Neural cell (in vitro differentiated cells): Measurements from ENCODE around the gene AP2B1. TPM values are rescaled to one million over a fixed set of nuclear protein-coding genes. Genes with fewer than 3 reads are reported as not detected.

Experiments
- H2AFZ ChIP-seq: fragments of 200-600, 300-800 bp; sonication (generic), shearing (Covaris generic); 2 replicates; pipeline ENCODE4 v1.6.0; 2014; ENCODE audit warnings: low read depth, mild to moderate bottlenecking, antibody characterized with exemption, low read length, moderate library complexity
- H3F3A ChIP-seq: fragments of 200-600 bp; shearing (Covaris generic); 2 replicates; pipeline ENCODE4 v1.6.1; 2016; ENCODE audit warnings: mild to moderate bottlenecking, moderate library complexity, mixed read lengths, antibody characterized with exemption, low read length; ENCODE audit not compliant: insufficient read depth, poor library complexity, severe bottlenecking
- H3K27ac ChIP-seq: fragments of 200-600, 300-800 bp; sonication (generic), shearing (Covaris generic); 2 replicates; pipeline ENCODE4 v1.5.1; 2014; ENCODE audit warnings: mild to moderate bottlenecking, low read length, moderate library complexity
- H3K27me3 ChIP-seq: fragments of 300-800, 200-600 bp; sonication (generic), shearing (Covaris generic); 2 replicates; pipeline ENCODE4 v1.6.0; 2014; ENCODE audit warnings: mild to moderate bottlenecking, low read depth, low read length, moderate library complexity; ENCODE audit not compliant: insufficient read depth
- H3K36me3 ChIP-seq: fragments of 300-800, 200-600 bp; sonication (generic), shearing (Covaris generic); 2 replicates; pipeline ENCODE4 v1.5.1; 2014; ENCODE audit warnings: mild to moderate bottlenecking, antibody characterized with exemption, low read length, moderate library complexity; ENCODE audit not compliant: insufficient read depth
- H3K4me2 ChIP-seq: fragments of 300-800, 200-600 bp; sonication (generic), shearing (Covaris generic); 2 replicates; pipeline ENCODE4 v1.6.0; 2014; ENCODE audit warnings: mild to moderate bottlenecking, low read length
- H3K4me3 ChIP-seq: fragments of 300-800, 200-600 bp; sonication (generic), shearing (Covaris generic); 2 replicates; pipeline ENCODE4 v1.5.1; 2014; ENCODE audit warnings: mild to moderate bottlenecking, low read length, moderate library complexity
- H3K79me2 ChIP-seq: fragments of 200-600 bp; shearing (Covaris generic); replicated peaks from 2 replicates; pipeline ENCODE4 v1.6.0; 2014; ENCODE audit warnings: mild to moderate bottlenecking, low read length, moderate library complexity; ENCODE audit not compliant: insufficient read depth
- H3K9ac ChIP-seq: fragments of 300-800, 200-600 bp; sonication (generic), shearing (Covaris generic); 2 replicates; pipeline ENCODE4 v1.6.1; 2016; ENCODE audit warnings: mild to moderate bottlenecking, low read length, mixed read lengths
- H3K9me2 ChIP-seq: fragments of 200-600 bp; shearing (Covaris generic); 2 replicates; pipeline ENCODE4 v1.6.1; 2016; ENCODE audit warnings: mild to moderate bottlenecking, low read length, mixed read lengths; ENCODE audit not compliant: insufficient read depth
- H3K9me3 ChIP-seq: fragments of 200-600, 300-800 bp; sonication (generic), shearing (Covaris generic); 2 replicates; pipeline ENCODE4 v1.6.1; 2016; ENCODE audit warnings: mild to moderate bottlenecking, mixed run types, low read length, moderate library complexity, mixed read lengths
- H4K20me1 ChIP-seq: fragments of 200-600 bp; shearing (Covaris generic); 2 replicates; pipeline ENCODE4 v1.6.1; 2016; ENCODE audit warnings: mild to moderate bottlenecking, mixed run types; ENCODE audit not compliant: insufficient read depth
- EP300 ChIP-seq: fragments of 450-650 bp; conservative IDR thresholded peaks from 2 replicates; pipeline ENCODE4 v1.6.1; 2014; ENCODE audit warnings: antibody characterized with exemption, mild to moderate bottlenecking, moderate library complexity; ENCODE audit not compliant: poor library complexity, severe bottlenecking
- EZH2 ChIP-seq: fragments of 200-600, 300-800 bp; shearing (Covaris generic), sonication (generic); IDR thresholded peaks from 2 replicates; pipeline ENCODE4 v1.6.1; 2014; ENCODE audit warnings: antibody characterized with exemption, low read length, borderline replicate concordance, mild to moderate bottlenecking; ENCODE audit not compliant: insufficient read depth, poor library complexity, severe bottlenecking
- MXI1 ChIP-seq: fragments of 450-650 bp; conservative IDR thresholded peaks from 2 replicates; pipeline ENCODE4 v1.6.1; 2014; ENCODE audit warnings: antibody characterized with exemption, mild to moderate bottlenecking; ENCODE audit not compliant: poor library complexity, severe bottlenecking
- POLR2AphosphoS5 ChIP-seq: IDR thresholded peaks from 2 replicates; pipeline ENCODE4 v1.6.1; 2012
- RAD21 ChIP-seq: fragments of 450-650 bp; conservative IDR thresholded peaks from 2 replicates; pipeline ENCODE4 v1.6.1; 2014; ENCODE audit warnings: antibody characterized with exemption, mild to moderate bottlenecking, moderate library complexity
- SMC3 ChIP-seq: fragments of 450-650 bp; conservative IDR thresholded peaks from 2 replicates; pipeline ENCODE4 v1.6.1; 2014; ENCODE audit warnings: antibody characterized with exemption, mild to moderate bottlenecking, moderate library complexity; ENCODE audit not compliant: poor library complexity
- TAF1 ChIP-seq: IDR thresholded peaks from 2 replicates; pipeline ENCODE4 v1.6.1; 2012; ENCODE audit warnings: low read depth
- polyA plus RNA-seq: library from polyadenylated mRNA; depleted of rRNA; stranded (reverse); fragments of >200 nt; gene quantifications from 2 replicates; pipeline ENCODE4 v1.2.3, GENCODE V29; 2014
- TF ChIP-seq, protein P1 (sequence below): fragments of 450-650 bp; IDR thresholded peaks from 2 replicates; pipeline ENCODE4 v1.5.1; 2014; ENCODE audit warnings: antibody characterized with exemption, mild to moderate bottlenecking, moderate library complexity; ENCODE audit not compliant: poor library complexity, severe bottlenecking
- TF ChIP-seq, protein P2 (sequence below): IDR thresholded peaks from 2 replicates; pipeline ENCODE4 v1.6.1; 2012; ENCODE audit warnings: borderline replicate concordance

AP2B1 gene
- polyA plus RNA-seq, 1 donor from 2014 or later, result 59.5 TPM

DNA sequence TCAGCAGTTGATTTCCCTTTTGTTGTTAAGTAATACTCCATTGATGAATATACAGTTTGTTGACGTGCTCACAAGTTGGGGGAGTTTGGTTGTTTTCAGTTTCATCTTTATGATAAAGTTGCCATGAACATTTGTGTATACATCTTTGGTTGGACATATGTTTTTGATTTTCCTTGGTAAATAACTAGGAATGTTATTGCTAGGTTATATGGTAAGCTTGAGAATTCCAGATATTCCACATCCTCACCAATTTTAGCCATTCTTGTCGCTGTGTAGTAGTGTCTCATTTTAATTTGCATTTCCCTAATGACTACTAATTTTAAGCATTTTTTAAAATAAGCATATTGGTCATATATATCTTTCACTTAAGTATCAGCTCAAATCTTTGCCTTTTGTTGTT, 89.3 kb downstream of the AP2B1 start:
- TF ChIP-seq, protein P1, sequence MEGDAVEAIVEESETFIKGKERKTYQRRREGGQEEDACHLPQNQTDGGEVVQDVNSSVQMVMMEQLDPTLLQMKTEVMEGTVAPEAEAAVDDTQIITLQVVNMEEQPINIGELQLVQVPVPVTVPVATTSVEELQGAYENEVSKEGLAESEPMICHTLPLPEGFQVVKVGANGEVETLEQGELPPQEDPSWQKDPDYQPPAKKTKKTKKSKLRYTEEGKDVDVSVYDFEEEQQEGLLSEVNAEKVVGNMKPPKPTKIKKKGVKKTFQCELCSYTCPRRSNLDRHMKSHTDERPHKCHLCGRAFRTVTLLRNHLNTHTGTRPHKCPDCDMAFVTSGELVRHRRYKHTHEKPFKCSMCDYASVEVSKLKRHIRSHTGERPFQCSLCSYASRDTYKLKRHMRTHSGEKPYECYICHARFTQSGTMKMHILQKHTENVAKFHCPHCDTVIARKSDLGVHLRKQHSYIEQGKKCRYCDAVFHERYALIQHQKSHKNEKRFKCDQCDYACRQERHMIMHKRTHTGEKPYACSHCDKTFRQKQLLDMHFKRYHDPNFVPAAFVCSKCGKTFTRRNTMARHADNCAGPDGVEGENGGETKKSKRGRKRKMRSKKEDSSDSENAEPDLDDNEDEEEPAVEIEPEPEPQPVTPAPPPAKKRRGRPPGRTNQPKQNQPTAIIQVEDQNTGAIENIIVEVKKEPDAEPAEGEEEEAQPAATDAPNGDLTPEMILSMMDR, result no peak
- TF ChIP-seq MXI1 (no peak), POLR2AphosphoS5 (no peak), TAF1 (no peak), RAD21 (no peak), SMC3 (no peak), EP300 (no peak), EZH2 (no peak)
- TF ChIP-seq, protein P2, sequence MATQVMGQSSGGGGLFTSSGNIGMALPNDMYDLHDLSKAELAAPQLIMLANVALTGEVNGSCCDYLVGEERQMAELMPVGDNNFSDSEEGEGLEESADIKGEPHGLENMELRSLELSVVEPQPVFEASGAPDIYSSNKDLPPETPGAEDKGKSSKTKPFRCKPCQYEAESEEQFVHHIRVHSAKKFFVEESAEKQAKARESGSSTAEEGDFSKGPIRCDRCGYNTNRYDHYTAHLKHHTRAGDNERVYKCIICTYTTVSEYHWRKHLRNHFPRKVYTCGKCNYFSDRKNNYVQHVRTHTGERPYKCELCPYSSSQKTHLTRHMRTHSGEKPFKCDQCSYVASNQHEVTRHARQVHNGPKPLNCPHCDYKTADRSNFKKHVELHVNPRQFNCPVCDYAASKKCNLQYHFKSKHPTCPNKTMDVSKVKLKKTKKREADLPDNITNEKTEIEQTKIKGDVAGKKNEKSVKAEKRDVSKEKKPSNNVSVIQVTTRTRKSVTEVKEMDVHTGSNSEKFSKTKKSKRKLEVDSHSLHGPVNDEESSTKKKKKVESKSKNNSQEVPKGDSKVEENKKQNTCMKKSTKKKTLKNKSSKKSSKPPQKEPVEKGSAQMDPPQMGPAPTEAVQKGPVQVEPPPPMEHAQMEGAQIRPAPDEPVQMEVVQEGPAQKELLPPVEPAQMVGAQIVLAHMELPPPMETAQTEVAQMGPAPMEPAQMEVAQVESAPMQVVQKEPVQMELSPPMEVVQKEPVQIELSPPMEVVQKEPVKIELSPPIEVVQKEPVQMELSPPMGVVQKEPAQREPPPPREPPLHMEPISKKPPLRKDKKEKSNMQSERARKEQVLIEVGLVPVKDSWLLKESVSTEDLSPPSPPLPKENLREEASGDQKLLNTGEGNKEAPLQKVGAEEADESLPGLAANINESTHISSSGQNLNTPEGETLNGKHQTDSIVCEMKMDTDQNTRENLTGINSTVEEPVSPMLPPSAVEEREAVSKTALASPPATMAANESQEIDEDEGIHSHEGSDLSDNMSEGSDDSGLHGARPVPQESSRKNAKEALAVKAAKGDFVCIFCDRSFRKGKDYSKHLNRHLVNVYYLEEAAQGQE, result no peak
- H3K4me3 ChIP-seq, result no peak overlapping the region
- H4K20me1 ChIP-seq, result no peaks in the 10 kb centered on the region
- no peak overlapping the region for H3K9ac ChIP-seq
- no peaks in the 10 kb centered on the region for H3K27me3 ChIP-seq
- no peak overlapping the region for H3K27ac ChIP-seq
- H3K9me3 ChIP-seq, result no peaks in the 10 kb centered on the region
- H3K4me2 ChIP-seq, result no peak overlapping the region
- no peaks in the 10 kb centered on the region for H3K79me2 ChIP-seq
- no peak overlapping the region for H2AFZ ChIP-seq
- H3F3A ChIP-seq, result no peaks in the 10 kb centered on the region
- no peaks in the 10 kb centered on the region for H3K9me2 ChIP-seq
- peaks cover 24% of the 10 kb centered on the region for H3K36me3 ChIP-seq

DNA sequence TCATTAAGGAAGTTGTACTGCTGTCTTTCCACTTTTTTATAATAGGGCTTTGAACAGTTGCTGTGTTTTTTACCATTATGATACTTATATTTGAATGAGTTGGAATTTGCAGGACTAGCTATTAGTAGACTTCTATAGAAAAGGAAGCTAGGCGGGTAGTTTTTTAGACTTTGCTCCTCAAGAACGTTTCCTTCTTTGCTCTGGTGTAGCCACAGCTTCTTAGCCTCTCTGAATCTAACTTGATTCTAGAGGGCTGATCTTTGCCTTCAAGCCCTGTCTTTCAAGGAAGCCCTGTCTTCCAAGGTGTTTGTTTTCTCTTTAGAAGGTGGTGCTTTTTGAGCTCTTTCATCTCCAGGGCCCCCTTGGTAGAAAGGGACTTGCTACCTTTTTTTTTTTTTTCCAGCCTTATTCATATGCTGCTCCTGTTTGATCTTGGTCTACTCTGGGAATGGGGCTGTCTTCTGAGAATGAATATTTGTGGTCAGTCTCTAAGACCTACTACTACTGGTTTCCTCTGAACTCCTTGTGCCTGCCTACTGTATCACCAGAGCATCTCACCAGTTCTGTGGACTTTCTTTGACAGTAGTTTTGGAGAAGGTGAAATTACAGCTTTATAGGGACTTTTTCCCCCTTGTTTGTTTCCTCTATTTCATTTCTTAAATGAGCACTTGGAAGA, 92.0 kb downstream of the AP2B1 start:
- no peak overlapping the region for H3K4me3 ChIP-seq
- H3K9me3 ChIP-seq, result no peaks in the 10 kb centered on the region
- H3K27ac ChIP-seq, result no peak overlapping the region
- no peaks in the 10 kb centered on the region for H3F3A ChIP-seq
- no peak overlapping the region for H3K9ac ChIP-seq
- H3K79me2 ChIP-seq, result no peaks in the 10 kb centered on the region
- no peak overlapping the region for H2AFZ ChIP-seq
- no peaks in the 10 kb centered on the region for H3K27me3 ChIP-seq
- TF ChIP-seq EP300, result no peak
- TF ChIP-seq RAD21, result no peak
- no peak for TF ChIP-seq EZH2
- TF ChIP-seq, protein P2, result no peak
- TF ChIP-seq TAF1, result no peak
- H3K9me2 ChIP-seq, result no peaks in the 10 kb centered on the region
- no peak overlapping the region for H3K4me2 ChIP-seq
- H3K36me3 ChIP-seq, result peaks cover 18% of the 10 kb centered on the region
- no peaks in the 10 kb centered on the region for H4K20me1 ChIP-seq
